Left colon (tissue), 2 donors: Measurements from ENCODE around the gene DGKZ. TPM values are rescaled to one million over a fixed set of nuclear protein-coding genes. Genes with fewer than 3 reads are reported as not detected.
A peak's percentile ranks its signal among the peaks of the same experiment; 100 is the strongest.

Source experiments
- ATAC-seq: fragments of 200-7000 bp; cut with Tn5 transposase; one replicate; pipeline ENCODE4 v1.9.1; 2020; ENCODE audit warnings: mild to moderate bottlenecking, moderate library complexity
- DNase-seq, 2 donors: peaks; one replicate each; pipeline ENCODE4 v3.0.0-alpha.2; 2020
- intact Hi-C, 2 donors: fragments of 100-400 bp; cut with DNase I in 1 of 2; cut with micrococcal nuclease in 1 of 2; formaldehyde crosslinking; loops; one replicate each; pipeline versions ENCODE4 v1.11.2 to v1.14.0; 2022; cut with DNase I, micrococcal nuclease
- microRNA-seq, 2 donors: library from miRNA; unstranded; fragments of <30 nt; microRNA quantifications; one replicate each; pipeline versions ENCODE4 v1.1.0 to v1.2.0, GENCODE V29; 2020
- total RNA-seq, 2 donors: library from RNA; stranded (reverse); fragmentation: NEBNext Ultra II Directional; extraction: Animal tissue kit (Norgen Biotek cat#: 25700); gene quantifications; one replicate each; pipeline ENCODE4 v1.2.1, GENCODE V29; 2021
- donor health status: DM: no; HTN: no; CAD: no.
- donor health status: DM: yes; HTN: yes; CAD: no.

The DGKZ gene
- total RNA-seq, 2 donors from 2014 or later = 44.9 to 47.9 TPM

DNA sequence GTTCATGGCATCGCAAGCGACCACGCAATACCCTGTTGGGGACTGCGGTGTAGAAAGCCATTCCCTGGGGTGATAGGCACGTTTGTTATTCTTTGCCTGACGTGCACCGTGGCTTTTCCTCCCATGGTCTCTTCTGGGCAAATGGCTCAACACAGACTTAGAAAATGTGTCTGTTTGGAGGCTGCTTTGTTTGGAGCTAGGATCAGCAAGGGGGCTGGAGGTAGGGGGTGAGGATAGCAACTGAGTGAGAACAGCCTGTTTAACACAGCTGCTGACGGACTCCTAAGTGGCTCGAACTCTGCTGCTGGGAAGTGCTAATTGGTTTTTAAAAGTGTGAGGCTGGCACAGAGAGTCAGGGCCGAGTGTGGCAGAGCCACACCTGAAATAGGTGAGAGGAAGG is 60.4 kb downstream of the DGKZ start:
- intact Hi-C loops = no loop called here
- DNase-seq = no peak
- ATAC-seq = no peak

GRCh38 chr11:46408407-46408986 is 61.2 kb downstream of the DGKZ start:
- intact Hi-C loops = no loop called here
- ATAC-seq (no peak), DNase-seq (no peak)

- intact Hi-C loops = no loop called here
- ATAC-seq (peak; percentile 40), DNase-seq (no peak)
Observed at GRCh38 chr11:46410021-46410420, 62.8 kb downstream of the DGKZ start.

GRCh38 chr11:46413760-46414465 is 66.7 kb downstream of the DGKZ start:
- ATAC-seq (peak; percentile 73), DNase-seq (peak in 1 of 2 donors; percentile 32)
- intact Hi-C loops = no loop called here

DNA sequence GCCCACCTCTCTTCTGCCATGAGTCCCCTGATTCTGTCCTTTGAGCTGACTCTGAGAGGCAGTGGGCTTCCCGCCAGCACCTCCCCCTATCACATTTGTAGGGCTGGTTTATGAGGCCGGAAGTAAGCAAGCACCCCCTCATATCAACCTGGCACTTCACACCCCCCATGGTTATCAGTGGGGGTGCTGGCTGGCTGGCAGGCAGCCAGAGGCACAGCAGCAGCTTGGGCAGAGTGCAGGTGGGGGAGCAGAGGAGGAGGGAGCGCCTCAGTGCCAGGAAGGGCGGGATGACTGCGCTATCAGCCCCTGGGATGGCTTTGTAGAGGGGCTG is 67.2 kb downstream of the DGKZ start:
- DNase-seq (no peak), ATAC-seq (no peak)
- intact Hi-C loops = no loop called here

DNA sequence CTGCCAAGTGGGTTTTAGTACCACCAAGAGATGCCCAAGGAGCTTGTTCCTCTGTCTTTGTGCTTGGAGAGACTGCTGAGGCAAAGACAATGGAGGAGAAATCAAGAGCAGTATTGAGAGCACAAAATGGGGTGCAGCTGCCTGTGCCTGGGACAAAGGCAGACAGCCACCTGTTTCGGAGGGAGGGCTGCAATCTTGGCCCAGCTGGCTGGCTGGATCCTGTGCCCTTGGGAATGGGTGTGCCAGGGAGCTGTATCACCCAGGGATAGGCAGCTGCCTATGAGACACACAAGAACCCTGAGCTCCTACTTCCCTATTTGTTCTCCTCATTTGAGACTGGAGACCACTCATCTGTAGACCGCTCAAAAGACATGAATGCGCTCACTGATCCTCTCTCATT is 67.6 kb downstream of the DGKZ start:
- ATAC-seq (peak; percentile 51), DNase-seq (no peak)
- intact Hi-C loops = no loop called here

DNA sequence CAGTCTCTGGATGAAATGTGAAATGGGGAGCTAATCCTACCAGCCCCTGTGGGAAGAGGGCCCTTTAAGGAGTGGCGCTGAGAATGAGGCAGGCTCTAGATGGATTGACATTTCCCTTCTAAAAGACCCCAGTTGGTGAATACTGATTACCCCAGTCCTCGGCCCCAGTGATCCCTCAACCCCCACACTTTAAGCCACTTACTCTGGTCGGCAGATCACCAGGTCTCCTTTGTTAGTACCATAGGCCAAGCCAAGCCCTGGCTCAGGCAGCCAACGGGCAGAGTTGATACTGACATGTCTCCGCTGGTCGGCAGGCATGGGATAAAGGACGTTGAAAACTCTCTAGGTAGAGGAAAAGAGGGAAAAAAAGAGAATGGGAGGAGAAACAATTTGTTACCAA is 70.4 kb downstream of the DGKZ start:
- DNase-seq = no peak
- intact Hi-C loops = no loop called here
- no peak for ATAC-seq

DNA sequence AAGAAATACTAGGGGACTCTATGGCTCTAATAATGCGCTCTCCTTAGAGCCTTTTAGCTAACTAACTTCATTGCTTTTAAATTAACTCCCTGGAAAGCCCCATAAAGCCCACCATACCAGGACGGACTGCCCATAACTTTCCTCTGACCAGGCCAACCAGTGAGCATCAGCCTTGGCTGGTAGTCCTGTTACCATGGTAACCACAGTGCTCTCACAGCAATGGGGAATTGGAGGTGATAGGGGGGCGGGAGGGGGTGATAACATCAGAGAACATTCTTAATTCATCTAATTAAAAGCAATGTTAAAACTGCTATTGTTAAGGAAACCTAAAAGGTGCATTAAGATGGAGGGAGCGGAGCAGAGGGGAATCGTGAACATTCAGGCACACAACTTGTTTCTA is 71.5 kb downstream of the DGKZ start:
- ATAC-seq (no peak), DNase-seq (no peak)
- intact Hi-C loops = no loop called here

GRCh38 chr11:46420513-46420912 is 73.2 kb downstream of the DGKZ start:
- DNase-seq (no peak), ATAC-seq (no peak)
- intact Hi-C loops = no loop called here

GRCh38 chr11:46421257-46421880 is 74.1 kb downstream of the DGKZ start:
- intact Hi-C loops = no loop called here
- DNase-seq = no peak
- ATAC-seq = no peak

DNA sequence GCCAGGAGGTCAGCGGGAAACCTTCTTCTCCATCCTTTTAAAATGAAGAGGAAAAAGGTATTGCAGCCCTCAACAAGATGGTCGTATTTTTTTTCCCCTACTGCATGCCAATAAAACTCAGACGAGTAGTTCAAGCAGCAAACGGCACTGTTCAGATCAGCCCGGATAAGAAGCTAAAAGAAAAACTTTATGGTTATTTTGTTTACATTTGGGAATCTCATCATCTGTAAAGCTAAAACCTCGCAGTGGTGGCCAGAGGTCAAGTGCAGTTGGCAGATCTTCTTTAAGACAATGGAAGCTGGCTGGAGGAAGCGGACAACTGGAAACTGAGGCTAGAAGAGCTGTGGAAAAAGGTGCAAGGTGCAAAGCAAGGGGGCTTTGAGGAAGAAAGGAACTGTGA is 75.3 kb downstream of the DGKZ start:
- DNase-seq (peak in 1 of 2 donors; percentile 18), ATAC-seq (peak; percentile 91)
- intact Hi-C loops = no loop called here

- intact Hi-C loops = no loop called here
- no peak for ATAC-seq
- no peak for DNase-seq
Observed at GRCh38 chr11:46426233-46426991, 79.1 kb downstream of the DGKZ start.

GRCh38 chr11:46427364-46427763 is 80.1 kb downstream of the DGKZ start:
- ATAC-seq (no peak), DNase-seq (no peak)
- intact Hi-C loops = no loop called here

DNA sequence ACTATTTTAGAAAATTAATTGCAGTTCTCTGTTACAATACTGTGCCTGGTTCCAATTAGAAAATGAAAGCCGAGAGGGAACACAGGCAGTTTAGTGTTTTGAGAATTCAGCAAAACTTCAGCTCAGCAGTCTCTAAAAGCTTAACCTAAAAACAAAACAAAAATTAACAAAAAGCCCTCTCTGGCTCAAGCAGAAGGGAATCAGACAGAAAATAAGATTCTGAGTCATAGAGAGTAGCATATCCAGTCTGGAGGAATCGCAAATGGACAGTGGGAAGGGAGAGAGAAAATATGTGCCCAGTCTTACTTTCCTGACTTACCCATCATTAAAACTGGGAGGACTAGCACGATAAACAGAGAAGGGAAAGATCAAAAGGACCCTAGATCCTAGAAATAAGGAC is 82.5 kb downstream of the DGKZ start:
- ATAC-seq (no peak), DNase-seq (no peak)
- intact Hi-C loops = no loop called here

Small RNA genes within 50 kb of the gene (microRNA-seq; reads per million reads assigned to microRNA genes)
- 0 reads per million in 2 donors for gene MIR4688

Other genes starting within 250 kb of the DGKZ start
- 10 to 100 TPM; 19.9 to 24.5 TPM for gene PHF21A, start 226.0 kb upstream of the DGKZ start, total RNA-seq
- gene CREB3L1, start 69.8 kb upstream of the DGKZ start, total RNA-seq = 100 to 1,000 TPM; 118 to 200 TPM
- gene MDK, start 34.2 kb downstream of the DGKZ start, total RNA-seq = 100 to 1,000 TPM; 136 to 195 TPM
- 1 to 10 TPM in 1 of 2 donors, under 1 TPM in 1; 0.67 to 3.1 TPM for gene CHRM4, start 44.3 kb downstream of the DGKZ start, total RNA-seq
- 10 to 100 TPM; 39.4 to 40.1 TPM for gene AMBRA1, start 246.6 kb downstream of the DGKZ start, total RNA-seq